Mesothelial cell of epicardium (in vitro differentiated cells): ENCODE data around the gene SSTR5. TPM values are rescaled to one million over a fixed set of nuclear protein-coding genes. Genes with fewer than 3 reads are reported as not detected.
"Not testable (repeated sequence)": the region's sequence is repeated elsewhere in the genome, so short reads cannot be mapped to it uniquely, and the experiment has no call there.

ENCODE experiments used
- DNase-seq, 2 experiments: peaks; one replicate each; pipeline ENCODE4 v3.0.0; 2021; ENCODE audit warnings: low spot score in 2 of 2; ENCODE audit not compliant: unreplicated experiment in 2 of 2
- H3K27ac Mint-ChIP-seq: 2 replicates; pipeline ENCODE4 v1.8.0; 2021; ENCODE audit warnings: mixed read lengths
- H3K27me3 Mint-ChIP-seq: 2 replicates; pipeline ENCODE4 v1.8.0; 2021; ENCODE audit warnings: low read depth, mixed read lengths
- H3K36me3 Mint-ChIP-seq: 2 replicates; pipeline ENCODE4 v1.8.0; 2021; ENCODE audit warnings: mixed read lengths
- H3K4me1 Mint-ChIP-seq: 2 replicates; pipeline ENCODE4 v1.8.0; 2021; ENCODE audit warnings: mixed read lengths
- H3K4me3 Mint-ChIP-seq: 2 replicates; pipeline ENCODE4 v1.8.0; 2021; ENCODE audit warnings: mild to moderate bottlenecking, moderate library complexity, mixed read lengths
- H3K9me3 Mint-ChIP-seq: 2 replicates; pipeline ENCODE4 v1.8.0; 2021; ENCODE audit warnings: mixed read lengths
- total RNA-seq: library from RNA; stranded (reverse); gene quantifications from 3 replicates; pipeline ENCODE4 v1.2.1, GENCODE V29; 2021
- TF ChIP-seq, protein P1 (sequence below): fragments of 200-600 bp; sonication (generic); IDR thresholded peaks from one replicate; pipeline ENCODE4 v1.5.0; 2021; ENCODE audit warnings: antibody characterized with exemption; ENCODE audit not compliant: unreplicated experiment

Gene SSTR5
- total RNA-seq, 1 donor from 2014 or later = not detected

DNA sequence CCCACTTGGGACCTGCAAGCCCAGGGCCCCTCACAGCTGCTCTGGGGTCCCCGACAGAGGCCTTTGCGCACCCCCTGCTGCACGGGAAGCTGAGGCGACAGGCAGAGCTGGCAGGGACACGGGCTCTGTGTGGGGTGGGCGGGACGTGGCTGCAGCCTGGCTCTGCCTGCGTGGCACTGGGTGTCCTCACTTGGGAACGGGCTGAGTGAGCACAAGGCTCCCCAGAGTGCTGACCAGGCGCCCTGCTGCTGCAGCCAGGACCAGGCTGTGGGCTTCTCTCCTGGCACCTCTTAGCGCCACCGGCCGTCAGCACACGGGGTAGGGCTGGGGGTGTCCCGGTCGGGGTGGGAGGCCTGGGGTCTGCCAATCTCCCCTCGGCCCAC lies 16.9 kb downstream of the SSTR5 start:
- TF ChIP-seq, protein P1, sequence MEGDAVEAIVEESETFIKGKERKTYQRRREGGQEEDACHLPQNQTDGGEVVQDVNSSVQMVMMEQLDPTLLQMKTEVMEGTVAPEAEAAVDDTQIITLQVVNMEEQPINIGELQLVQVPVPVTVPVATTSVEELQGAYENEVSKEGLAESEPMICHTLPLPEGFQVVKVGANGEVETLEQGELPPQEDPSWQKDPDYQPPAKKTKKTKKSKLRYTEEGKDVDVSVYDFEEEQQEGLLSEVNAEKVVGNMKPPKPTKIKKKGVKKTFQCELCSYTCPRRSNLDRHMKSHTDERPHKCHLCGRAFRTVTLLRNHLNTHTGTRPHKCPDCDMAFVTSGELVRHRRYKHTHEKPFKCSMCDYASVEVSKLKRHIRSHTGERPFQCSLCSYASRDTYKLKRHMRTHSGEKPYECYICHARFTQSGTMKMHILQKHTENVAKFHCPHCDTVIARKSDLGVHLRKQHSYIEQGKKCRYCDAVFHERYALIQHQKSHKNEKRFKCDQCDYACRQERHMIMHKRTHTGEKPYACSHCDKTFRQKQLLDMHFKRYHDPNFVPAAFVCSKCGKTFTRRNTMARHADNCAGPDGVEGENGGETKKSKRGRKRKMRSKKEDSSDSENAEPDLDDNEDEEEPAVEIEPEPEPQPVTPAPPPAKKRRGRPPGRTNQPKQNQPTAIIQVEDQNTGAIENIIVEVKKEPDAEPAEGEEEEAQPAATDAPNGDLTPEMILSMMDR = no peak

DNA sequence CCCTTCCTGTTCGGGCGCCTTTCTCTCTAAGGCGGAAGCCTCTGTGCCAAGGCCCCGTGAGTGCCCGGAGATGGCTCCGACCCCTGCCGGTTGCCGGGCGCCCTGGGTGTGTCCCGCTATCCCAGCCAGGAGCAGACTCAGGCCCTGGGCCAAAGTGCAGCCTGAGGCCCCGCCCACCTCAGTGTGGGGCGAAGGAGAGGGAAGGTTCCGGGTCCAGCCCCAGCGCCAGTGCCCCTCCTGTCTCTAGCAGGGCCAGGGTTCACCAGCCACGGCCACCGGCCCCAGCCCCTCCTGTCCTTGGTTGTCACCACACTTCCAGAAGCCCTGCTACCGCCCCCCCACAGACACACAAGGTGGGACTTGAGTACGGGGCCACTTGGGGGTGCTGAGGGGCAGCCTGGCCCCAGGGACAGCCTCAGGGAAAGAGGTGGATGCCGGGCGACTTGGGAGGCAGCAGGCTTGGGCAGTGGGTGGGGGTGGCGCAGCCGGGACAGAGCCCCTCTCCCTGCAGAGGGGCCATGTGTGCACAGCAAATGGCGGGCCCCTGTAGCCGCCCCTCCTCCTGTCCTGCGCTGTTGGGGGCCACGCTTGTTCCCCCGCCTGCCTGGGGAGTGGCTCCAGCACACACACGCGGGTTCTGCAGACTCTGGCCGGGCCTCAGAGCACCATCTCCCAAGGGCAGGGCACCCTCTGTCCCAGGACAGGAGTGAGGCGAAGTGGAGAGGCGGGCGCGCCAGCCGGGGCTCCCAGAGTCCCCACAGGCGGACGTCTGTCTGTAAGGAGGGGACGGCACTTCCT lies 17.5 kb downstream of the SSTR5 start:
- no peak overlapping the region for H3K4me3 Mint-ChIP-seq
- H3K27me3 Mint-ChIP-seq = peaks cover 16% of the 10 kb centered on the region
- peaks cover 10% of the 10 kb centered on the region for H3K9me3 Mint-ChIP-seq
- no peak for DNase-seq
- H3K27ac Mint-ChIP-seq = no peak overlapping the region
- TF ChIP-seq, protein P1 = no peak
- H3K36me3 Mint-ChIP-seq = no peaks in the 10 kb centered on the region
- H3K4me1 Mint-ChIP-seq = peaks cover 2% of the 10 kb centered on the region

More for the DNA sequence above, 16.9 kb downstream of the SSTR5 start:
- no peak overlapping the region for H3K27ac Mint-ChIP-seq
- H3K27me3 Mint-ChIP-seq = peaks cover 17% of the 10 kb centered on the region
- H3K9me3 Mint-ChIP-seq = peaks cover 11% of the 10 kb centered on the region
- peaks cover 2% of the 10 kb centered on the region for H3K4me1 Mint-ChIP-seq
- no peak overlapping the region for H3K4me3 Mint-ChIP-seq
- H3K36me3 Mint-ChIP-seq = no peaks in the 10 kb centered on the region
- DNase-seq = no peak

DNA sequence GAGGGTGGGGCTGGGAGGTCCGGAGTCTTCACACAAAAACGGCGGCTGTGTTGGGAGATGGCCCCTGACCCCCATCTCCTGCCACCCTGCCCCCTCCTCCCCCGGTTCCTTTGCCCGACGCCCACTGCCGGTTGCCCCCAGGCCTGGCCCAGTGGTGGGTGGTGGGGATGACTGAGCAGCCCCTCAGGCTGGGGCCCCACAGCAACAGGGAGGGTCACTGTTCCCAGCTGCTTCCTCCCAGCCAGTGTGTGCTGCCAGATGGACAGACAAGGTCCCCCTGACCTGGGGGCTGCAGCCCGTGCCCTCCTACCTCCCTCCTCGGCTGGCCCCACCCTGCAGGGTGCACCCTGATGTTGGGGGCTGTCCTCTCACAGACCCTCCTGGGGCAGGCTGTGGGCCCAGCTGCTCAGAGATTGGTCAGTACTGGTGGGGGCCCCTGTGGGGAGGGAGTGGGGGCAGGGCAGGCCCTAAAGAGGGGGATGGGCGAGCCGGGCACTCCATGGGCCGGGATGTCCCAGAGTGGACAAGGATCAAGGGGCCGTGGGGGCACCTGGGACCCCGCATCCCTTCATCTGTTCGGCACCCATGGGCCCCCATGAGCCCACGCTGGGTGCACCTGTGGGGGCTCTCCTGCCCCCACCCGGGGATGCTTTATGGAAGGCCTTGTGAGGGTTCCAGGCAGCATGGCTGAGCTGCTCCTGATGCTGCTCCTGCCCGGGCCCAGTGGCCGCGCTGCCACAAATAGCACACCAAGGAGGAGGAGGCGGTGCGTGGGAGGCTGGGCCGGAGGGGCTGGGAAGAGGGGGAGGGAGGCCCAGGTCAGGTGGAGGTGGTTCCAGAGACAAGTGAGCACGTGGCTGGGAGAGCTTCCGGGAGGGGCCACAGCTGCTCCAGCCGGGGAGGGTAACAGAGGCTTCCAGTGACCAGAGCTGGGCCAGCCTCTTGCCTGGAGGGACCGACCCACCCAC lies 18.4 kb downstream of the SSTR5 start:
- TF ChIP-seq, protein P1 = no peak
- Mint-ChIP-seq H3K36me3 (no peaks in the 10 kb centered on the region), H3K27me3 (peaks cover 8% of the 10 kb centered on the region), H3K9me3 (peaks cover under 1% of the 10 kb centered on the region), H3K4me1 (peaks cover 2% of the 10 kb centered on the region), H3K4me3 (no peak overlapping the region), H3K27ac (no peak overlapping the region)
- no peak for DNase-seq

- TF ChIP-seq, protein P1 = no peak
- H3K4me1 Mint-ChIP-seq = peaks cover 2% of the 10 kb centered on the region
- H3K27ac Mint-ChIP-seq = no peak overlapping the region
- H3K4me3 Mint-ChIP-seq = no peak overlapping the region
- H3K9me3 Mint-ChIP-seq = no peaks in the 10 kb centered on the region
- H3K27me3 Mint-ChIP-seq = peaks cover 8% of the 10 kb centered on the region
- H3K36me3 Mint-ChIP-seq = no peaks in the 10 kb centered on the region
- no peak for DNase-seq
Measured at GRCh38 chr16:1091992-1092552, 19.5 kb downstream of the SSTR5 start.

- H3K36me3 Mint-ChIP-seq, H3K27me3 Mint-ChIP-seq, DNase-seq, H3K9me3 Mint-ChIP-seq, H3K4me3 Mint-ChIP-seq, H3K27ac Mint-ChIP-seq, H3K4me1 Mint-ChIP-seq: not testable (repeated sequence)
Measured at GRCh38 chr16:1092685-1093283, 20.2 kb downstream of the SSTR5 start.
